GM21723 (cell line): ENCODE data around the gene IQGAP1.

Experiments
- ATAC-seq: cut with Tn5 transposase; IDR thresholded peaks from one replicate; pipeline ENCODE4 v1.9.1; 2021; ENCODE audit warnings: mild to moderate bottlenecking, moderate library complexity; ENCODE audit not compliant: unreplicated experiment

The IQGAP1 gene

DNA sequence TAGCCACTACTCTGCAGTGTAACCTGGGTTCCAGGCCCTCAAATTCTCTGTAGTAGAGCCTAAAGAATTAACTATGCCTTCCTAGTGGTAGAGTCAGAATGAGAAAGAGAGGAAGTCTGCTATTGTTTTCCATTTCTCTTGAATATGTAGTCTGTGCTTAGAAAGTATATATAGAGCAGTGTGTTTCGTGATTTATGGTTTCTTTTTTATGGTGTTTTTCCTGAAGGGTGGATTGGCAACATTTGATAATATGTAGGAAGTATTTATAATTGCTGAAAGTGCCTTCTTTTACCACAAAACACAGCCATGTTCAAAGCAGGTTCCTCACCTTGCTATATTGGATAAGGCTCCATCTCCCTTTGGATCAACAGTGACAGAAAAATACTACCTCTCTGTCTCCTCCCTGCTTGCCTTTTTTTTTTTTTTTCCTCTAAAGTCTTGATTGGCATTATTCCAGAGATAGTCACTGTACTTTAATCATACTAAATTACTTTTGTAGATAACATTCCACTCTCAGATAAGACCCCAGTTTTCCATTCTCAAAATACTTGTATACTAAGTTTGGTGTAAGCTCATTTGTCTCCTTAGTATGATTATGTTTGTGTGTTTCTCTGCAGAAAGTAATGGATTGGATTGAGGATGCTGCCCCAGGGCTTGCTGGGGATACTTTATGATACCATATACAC is 47.8 kb downstream of the IQGAP1 start:
- ATAC-seq = no peak

DNA sequence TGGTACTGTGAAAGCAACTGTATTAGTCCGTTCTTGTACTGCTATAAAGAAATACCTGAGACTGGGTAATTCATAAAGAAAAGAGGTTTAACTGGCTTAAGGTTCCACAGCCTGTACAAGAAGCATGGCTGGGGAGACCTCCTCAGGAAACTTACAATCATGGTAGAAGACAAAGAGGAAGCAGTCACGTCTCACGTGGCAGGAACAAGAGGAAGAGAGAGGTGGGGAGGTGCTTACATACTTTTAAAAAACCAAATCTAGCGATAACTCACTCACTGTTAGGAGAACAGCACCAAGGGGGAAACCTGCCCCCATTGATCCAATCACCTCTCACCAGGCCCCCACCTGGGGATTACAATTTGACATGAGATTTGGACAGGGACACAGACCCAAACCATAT is 48.9 kb downstream of the IQGAP1 start:
- no peak for ATAC-seq

GRCh38 chr15:90437516-90437915 is 49.5 kb downstream of the IQGAP1 start:
- ATAC-seq = no peak

GRCh38 chr15:90439946-90440345 is 51.9 kb downstream of the IQGAP1 start:
- ATAC-seq = no peak

DNA sequence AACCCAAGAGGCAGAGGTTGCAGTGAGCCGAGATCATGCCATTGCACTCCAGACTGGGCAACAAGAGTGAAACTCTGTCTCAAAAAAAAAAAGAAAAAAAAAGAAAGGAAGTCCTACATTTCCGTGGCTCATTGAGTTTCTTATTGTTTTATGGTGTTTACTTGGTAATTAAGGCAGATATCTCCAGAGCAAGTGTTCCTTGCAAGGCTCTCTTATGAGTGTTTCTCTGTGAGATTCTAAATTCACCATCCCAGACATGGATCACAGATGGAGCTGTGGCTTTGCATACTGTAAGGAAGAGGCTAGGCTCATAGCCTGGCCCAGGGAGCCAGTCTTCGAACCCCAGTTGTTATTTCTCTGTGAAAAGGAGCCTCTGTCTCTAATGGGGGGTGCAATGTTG is 53.0 kb downstream of the IQGAP1 start:
- no peak for ATAC-seq

DNA sequence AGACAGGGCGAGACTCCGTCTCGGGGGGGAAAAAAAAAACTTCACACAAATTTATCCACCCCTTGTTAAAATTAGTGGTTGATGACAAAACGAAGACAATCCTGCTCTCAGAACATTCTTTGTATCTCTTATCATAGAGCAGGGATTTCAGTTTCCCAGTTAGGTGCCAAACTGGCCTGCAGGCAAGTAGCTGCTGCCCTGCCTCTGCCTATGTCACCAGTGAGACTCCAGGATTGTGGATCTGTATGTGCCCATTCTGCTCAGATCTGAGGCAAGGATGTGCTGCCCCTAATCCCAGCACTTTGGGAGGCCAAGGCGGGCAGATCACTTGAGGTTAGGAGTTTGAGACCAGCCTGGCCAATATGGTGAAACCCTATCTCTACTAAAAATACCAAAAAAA is 54.4 kb downstream of the IQGAP1 start:
- ATAC-seq = no peak

- no peak for ATAC-seq
Observed at GRCh38 chr15:90449206-90449735, 61.2 kb downstream of the IQGAP1 start.

- no peak for ATAC-seq
Observed at GRCh38 chr15:90451053-90451850, 63.2 kb downstream of the IQGAP1 start.

DNA sequence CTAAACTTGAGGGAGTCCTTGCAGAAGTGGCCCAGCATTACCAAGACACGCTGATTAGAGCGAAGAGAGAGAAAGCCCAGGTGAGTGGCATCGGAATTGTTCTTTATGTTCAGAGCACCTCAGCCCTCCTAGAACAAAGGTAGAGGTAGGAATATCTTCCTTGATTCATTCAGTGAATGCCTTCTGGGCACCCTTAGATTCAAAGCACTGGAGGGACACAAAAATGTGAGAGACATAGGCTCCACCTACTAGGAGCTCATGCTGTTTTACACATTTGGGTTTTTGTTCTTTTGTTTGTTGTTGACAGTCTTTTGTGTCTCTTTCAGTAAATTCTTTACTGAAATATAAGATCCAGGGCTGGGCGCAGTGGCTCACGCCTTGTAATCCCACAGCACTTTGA is 68.2 kb downstream of the IQGAP1 start:
- ATAC-seq = no peak

DNA sequence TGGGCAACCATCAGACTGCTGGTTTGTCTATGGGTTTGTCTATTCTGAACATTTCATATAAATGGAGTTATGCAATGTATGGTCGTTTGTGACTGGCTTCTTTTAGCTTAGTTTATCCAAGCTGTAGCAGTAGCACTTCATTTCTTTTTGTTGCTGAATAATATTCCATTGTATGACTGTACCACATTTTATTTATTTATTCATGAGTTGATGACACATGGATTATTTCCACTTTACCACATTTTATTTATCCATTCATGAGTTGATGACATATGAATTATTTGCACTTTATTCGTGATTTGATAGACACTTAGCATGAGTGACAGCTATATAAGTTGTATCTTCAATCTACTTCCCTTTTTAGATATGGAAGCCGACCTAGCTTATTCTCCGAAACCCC is 70.0 kb downstream of the IQGAP1 start:
- no peak for ATAC-seq

- ATAC-seq = no peak
Observed at GRCh38 chr15:90459368-90459767, 71.3 kb downstream of the IQGAP1 start.

- no peak for ATAC-seq
Observed at GRCh38 chr15:90460142-90460824, 72.2 kb downstream of the IQGAP1 start.

- ATAC-seq = no peak
Observed at GRCh38 chr15:90463381-90463780, 75.3 kb downstream of the IQGAP1 start.

DNA sequence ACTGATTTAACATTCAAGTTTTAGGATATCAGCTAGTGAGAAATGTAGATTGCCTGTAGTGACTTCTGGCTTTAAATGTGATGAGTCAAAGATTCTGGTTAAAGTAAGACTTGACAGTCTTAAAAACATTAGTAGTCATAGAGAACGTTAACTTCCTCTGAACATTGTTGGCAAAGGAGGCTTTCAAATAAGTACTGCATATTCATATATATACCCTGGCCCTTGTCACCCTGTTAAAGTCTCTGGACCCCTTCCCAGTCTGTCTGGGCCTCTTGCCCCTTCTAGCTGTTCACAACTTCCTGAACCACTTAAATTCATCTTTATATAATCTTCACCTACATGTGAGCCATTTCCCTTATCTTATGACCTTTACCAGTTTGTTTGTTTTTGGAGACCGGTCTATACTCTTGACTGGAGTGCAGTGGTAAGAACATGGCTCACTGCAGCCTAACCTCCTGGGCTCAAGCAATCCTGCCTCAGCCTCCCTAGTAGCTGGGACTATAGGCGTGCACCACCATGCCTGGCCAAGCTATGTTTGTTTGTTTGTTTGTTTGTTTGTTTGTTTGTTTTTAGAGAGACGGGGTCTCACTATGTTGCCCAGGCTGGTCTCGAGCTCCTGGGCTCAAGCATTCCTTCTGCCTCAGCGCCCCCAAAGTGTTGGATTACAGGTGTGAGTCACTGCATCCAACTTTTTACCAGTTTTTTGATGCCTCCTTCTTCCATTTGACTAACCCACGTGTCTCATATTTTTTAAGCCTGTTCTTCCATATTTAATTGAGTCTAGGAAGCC is 77.3 kb downstream of the IQGAP1 start:
- no peak for ATAC-seq

DNA sequence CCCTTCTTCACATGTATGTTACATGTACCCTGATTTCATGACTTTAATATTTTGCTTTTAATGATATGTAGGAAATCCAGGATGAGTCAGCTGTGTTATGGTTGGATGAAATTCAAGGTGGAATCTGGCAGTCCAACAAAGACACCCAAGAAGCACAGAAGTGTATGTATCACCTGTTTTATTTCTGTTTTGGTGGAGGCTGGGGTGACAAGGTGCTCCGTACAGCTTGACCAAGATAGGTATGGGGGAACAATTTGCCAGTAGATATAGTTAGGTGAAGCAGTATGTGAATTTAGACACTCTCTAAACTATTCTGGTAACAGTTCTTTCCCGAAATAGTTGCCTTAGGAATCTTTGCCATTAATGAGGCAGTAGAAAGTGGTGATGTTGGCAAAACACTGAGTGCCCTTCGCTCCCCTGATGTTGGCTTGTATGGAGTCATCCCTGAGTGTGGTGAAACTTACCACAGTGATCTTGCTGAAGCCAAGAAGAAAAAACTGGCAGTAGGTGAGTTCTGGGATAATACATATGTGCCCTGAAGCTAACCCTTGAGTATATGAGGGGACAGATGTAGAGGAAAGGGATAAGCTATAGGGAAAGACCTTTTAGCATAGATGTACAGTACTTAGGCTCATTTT is 78.0 kb downstream of the IQGAP1 start:
- ATAC-seq = no peak

DNA sequence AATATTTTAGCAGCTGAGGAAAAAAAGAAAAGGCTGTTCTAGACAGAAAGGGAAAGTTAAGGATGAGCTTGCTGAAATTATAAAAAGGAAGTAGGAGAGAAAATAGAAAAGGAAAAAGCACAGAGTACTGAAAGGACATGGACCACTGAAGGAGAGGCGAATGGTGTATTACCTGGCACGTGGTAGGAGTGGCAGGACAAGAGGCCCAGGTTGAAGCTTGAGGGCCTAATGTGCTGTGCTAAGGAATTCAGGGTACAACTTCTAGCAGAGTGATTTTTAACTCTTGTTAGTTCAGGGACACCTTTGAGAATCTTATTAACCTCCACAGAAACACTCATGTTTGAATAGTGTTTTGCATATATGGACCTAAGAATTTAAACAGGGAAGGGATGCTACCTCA is 81.7 kb downstream of the IQGAP1 start:
- no peak for ATAC-seq

DNA sequence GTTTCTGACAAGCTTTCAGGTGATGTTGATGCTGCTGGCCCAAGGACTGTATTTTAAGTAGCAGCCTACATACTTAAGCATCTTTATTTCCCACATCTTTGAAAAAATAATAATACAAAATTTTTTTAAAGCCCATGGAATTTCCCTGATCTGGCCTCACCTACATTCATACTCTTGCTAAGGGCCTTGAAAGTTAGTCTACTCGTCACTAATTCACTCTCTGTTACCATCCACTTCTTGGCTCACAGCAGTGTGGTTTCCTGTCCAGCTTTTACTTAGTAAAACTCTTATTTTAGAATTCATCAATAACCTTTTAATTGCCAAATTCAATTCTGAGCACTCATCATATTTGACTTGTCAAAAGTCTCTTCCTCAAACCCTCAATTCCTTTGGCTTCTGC is 82.4 kb downstream of the IQGAP1 start:
- no peak for ATAC-seq

DNA sequence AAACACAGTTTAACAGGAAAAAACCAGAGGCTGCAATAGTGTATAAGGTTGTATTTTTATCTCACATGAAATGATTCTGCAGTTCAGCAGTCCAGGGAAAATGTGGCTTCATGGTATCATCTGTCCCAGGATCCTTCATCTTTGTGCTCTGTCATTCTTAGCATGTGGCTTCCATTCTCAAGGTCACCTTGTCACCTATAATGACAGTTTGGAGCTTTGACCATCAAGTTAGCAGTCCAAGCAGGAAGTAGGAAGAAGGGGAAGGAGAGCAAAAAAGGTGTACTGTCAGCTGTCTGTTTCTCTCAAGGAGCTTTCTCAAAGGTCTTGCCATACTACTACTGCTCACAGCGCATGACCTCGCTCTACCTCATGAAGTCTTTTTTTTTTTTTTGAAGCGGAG is 83.1 kb downstream of the IQGAP1 start:
- ATAC-seq = no peak

DNA sequence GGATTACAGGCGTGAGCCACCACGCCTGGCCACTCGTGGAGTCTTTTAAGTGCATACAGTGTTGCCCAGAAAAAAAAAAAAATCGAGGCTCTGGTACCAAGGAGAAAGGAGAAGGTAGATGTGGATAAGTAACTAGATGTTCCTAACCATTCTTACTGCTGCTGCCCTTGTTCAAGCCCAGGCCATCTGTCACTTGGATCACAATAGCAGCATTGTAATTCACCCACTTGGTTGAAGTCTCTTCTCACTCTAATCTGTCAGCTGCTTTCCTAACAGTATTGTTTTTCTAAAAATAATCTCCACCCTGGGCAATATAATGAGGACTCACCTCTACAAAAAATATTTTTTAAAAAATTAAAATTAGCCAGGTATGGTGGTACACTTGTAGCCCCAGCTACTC is 83.7 kb downstream of the IQGAP1 start:
- ATAC-seq = no peak

DNA sequence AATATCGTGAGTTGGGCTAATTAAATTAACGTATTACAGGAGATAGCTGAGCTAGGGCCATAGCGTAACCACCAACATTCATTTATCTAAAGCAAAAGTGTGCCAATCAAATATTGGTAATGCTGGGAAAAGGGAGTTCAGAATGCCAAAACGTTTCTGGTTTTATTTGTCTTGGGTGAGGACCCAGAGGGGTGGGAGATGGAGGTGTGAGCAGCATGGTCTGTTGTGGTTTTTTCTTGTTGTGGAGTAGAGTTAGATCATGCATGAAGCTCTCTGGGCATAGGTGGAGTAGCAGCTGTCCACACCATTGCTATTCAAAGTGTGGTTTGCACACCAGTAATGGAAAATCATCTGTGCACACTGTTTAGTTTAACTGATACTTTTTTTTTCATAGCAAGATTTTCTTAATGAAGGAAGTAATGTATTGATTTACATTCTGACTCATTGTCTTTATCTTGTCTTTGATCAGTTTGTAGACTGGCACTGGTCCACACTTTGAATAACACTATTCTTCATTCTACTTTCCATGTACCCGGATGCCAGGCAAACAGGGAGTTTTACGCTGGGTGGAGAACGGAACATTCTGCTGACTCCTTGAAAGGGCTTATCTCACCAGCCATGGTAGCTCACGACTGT is 90.9 kb downstream of the IQGAP1 start:
- ATAC-seq = no peak
